ENCODE data around the gene AMMECR1L.
"Not testable (repeated sequence)": the region's sequence is repeated elsewhere in the genome, so short reads cannot be mapped to it uniquely, and the experiment has no call there.

AMMECR1L gene

GRCh38 chr2:127885780-127886592 is at the start of gene AMMECR1L:
TSS of gene AMMECR1L (minus strand) at chr2:127885956. CDS start at chr2:127874234, 11,722 bp downstream.
- peak; percentile 88 for DNase-seq

- DNase-seq: no peak
These were observed 49.6 kb upstream of the AMMECR1L start for GRCh38 chr2:127935337-127935736.

DNA sequence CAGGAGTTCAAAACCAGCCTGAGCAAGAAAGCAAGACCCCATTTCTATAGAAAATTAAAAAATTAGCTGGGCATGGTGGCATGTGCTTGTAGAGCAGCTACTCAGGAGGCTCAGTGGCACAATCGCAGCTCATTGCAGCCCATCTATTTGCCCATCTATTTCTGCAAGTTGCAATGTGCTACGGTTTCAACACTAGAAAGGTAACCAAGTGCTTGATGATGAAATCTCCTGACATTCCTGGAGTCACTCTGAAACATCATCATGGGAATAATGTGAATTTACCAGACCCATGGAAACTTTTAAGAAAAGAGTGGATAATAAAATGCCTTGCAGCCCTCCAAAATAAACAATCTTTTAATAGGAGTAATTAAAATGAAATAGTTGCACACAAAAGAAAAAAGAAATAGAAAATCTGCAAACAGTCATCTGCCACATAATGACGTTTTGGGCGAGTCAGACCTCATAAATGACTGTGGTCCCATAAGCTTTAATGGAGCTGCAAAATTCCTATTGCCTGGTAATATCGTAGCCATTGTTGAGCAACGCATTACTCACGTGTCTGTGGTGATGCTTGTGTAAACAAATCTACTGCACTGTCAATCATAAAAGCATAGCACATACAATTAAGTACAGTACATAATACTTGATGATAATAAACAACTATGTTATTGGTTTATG is 46.6 kb upstream of the AMMECR1L start:
- no peak for DNase-seq

- no peak for DNase-seq
These were observed 43.7 kb upstream of the AMMECR1L start for GRCh38 chr2:127929449-127929848.

DNA sequence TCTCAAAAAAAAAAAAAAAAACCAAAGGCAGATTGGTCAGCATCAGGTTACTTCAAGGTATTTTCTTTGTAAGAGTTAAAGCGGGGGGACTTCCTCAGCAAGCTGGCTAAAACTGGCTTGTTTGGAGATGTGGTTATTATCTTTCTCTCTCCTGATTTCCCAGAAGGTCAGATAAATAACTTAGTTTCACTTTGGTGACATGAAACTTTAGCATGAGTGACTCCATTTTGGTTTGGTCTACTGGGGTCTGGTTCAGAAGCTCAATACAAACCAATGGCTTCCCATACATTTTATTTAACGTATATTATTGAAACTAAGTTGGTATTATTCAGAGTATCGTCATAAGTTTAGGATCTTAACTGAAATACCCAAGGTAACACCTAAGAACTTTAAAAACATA is 41.6 kb upstream of the AMMECR1L start:
- no peak for DNase-seq

DNA sequence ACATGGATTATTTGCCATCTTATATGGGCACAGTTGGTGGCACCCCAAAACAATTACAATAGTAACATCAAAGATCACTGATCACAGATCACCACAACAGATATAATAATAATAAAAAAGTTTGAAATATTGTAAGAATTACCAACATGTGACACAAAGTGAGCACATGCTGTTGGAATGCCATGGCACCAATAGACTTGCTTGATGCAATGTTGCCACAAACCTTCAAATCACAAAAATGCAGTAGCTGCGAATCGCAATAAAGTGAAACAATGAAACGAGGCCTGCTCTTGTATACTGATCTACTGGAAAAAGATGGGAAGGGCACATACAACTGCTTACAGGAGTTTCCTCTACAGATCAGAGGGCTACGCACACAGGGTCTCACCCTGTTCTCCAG is 32.2 kb upstream of the AMMECR1L start:
- DNase-seq: no peak

DNA sequence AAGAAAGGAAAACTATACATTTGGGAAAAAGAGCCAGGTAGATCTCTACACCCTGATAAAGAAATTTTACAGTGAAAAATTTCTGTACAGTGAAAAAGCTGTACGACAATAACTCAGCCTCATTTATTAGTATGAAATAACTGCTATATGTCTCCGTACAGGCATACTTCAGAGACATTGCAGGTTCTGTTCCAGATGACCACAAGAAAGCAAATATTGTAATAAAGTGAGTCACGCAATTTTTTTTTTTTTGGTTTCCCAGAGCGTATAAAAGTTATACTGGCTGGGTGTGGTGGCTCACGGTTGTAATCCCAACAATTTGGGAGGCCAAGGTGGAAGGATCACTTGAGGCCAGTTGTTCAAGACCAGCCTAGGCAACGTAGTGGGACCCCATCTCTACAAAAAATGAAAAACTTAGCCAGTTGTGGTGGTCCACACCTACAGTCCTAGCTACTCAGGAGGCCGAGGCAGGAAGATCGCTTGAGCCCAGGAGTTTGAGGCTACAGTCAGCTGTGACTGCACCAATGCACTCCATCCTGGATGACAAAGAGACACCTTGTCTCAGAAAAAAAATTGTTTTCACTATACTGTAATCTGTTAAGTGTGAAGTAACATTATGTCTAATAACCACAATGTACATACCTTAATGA is 28.2 kb upstream of the AMMECR1L start:
- DNase-seq: no peak

DNA sequence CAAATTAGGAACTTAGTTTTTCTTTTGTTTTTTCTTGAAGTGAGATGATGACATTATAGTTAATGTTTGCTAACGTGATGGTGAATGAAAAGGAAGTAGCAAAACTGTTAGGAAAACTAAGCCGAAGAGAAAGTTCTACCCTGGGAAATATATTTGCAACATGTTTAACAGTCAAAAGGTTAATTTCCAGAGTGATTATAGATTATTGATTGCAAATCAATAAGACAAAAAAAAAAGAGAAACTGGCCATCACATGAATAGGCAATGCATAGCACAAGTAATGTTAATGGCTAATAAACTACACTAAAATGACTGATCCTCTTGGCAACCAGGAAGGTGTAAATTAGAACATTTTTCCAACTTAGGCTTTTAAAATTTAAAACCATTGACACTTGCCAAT is 26.0 kb upstream of the AMMECR1L start:
- no peak for DNase-seq

- no peak for DNase-seq
These were observed 24.7 kb upstream of the AMMECR1L start for GRCh38 chr2:127910415-127910814.

GRCh38 chr2:127909019-127909418 is 23.3 kb upstream of the AMMECR1L start:
- no peak for DNase-seq

DNA sequence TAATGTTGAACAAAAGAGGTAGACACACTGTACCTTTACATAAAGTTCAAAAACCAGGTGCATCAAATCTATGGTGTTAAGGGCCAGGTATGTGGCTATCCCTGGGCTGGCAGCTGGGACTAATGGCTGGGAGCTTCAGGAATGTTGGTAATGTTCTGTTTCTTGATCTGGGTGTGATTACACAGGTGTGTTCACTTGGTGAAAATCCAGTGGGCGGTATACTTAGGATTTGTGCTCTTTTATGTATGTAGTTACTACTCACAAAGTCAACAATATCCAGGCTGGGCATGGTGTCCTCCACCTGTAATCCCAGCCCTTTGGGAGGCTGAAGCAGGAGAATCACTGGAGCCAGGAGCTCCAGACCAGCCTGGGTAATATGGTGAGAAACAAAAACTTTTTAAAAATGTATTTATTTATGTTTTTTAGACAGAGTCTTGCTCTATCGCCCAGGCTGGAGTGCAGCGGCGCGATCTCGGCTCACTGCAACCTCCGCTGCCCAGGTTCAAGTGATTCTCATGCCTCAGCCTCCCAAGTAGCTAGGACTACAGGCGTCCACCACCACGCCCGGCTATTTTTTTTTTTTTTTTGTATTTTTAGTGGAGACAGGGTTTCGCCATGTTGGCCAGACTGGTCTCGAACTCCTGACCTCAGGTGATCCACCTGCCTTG is 22.1 kb upstream of the AMMECR1L start:
- not testable (repeated sequence) for DNase-seq

- no peak for DNase-seq
These were observed 20.6 kb upstream of the AMMECR1L start for GRCh38 chr2:127906206-127906926.

- no peak for DNase-seq
These were observed 15.7 kb upstream of the AMMECR1L start for GRCh38 chr2:127901339-127902056.

GRCh38 chr2:127897531-127898211 is 11.9 kb upstream of the AMMECR1L start:
- no peak for DNase-seq

DNA sequence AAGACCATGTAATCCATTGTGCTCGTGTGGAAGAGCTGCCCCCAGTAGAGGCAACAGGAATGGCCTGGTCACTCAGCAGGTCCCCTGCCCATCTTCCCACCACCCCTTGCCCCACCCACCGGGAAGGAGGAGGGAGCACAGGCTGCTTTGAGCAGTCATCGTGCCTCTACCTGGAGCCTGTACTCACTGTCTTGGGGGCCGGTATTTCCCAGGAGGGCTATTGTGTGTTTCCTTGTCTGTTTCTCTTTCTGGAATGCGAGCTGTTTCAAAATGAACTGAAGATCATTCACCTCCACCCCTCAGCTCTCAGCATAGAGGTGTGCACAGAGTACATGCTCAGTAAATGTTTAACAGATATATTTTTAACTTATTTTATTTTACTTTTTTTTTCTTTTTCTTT is 7.7 kb upstream of the AMMECR1L start:
- DNase-seq: no peak

DNA sequence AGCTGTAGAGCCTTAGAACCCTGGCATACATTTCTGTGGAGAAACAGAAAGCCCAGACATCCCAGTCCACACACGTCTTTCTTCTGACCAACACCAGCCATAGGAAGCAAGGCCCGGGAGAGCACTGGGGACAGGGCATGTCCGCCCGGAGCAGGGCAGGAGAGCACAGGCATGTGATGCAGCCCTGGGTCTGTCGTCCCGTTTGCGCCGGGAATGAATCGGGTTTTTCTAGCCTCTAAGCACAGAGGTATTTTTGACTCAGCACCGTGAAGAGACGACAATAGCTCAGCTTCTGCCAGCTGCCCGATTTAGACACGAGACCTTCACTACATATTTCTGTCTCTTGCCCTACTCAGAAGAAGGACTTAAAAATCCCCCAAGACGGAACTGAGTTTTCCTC is 7.3 kb upstream of the AMMECR1L start:
- no peak for DNase-seq

GRCh38 chr2:127891811-127892210 is 6.1 kb upstream of the AMMECR1L start:
- no peak for DNase-seq

DNA sequence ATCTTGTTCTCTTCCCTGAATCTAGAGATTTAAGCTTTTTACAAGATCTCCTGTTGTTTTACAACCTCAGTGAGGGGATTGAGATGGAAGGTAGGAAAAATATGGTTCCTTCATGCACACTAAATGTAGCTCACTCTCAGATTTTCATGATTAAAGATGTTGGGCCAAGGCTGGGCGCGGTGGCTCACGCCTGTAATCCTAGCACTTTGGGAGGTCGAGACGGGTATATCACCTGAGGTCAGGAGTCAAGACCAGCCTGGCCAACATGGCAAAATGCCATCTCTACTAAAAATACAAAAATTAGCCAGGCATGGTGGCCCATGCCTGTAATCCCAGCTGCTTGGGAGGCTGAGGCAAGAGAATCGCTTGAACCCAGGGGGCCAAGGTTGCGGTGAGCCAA is 5.0 kb upstream of the AMMECR1L start:
- DNase-seq: not testable (repeated sequence)

DNA sequence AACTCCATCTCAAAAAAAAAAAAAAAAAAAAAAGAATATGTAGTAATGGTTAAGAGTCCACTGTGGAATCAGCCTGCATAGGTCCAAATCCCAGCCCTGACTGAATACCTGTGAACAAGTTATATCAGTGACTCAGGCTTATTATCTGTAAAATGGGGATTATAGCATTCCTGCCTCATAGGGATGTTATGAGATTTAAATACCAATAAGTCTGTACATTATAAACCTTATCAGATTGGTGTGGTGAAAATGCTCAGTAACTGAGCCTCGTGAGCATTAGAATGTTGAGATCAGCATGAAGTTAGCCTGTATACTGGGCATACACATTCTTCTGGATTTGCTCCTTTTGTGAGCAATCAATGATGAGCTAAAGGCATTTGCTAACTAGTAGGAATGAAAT is 3.0 kb upstream of the AMMECR1L start:
- DNase-seq: no peak

DNA sequence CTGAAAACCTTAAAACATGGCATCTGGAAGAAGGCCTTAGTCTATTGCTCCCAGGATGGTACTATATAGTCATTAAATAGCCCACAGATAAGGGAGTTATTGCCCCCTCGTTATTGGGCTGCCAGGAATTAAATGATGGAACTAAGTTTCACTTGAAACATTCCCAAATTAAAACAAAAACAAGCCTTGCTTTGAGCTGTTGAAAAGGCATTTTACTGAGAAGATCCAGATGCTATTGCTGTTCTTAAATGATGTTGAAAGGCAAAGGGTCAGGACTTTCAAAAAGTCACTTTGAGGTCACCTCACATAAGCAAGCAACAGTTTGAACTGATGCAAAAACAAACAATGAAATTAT is 2.0 kb upstream of the AMMECR1L start:
- DNase-seq: no peak

DNA sequence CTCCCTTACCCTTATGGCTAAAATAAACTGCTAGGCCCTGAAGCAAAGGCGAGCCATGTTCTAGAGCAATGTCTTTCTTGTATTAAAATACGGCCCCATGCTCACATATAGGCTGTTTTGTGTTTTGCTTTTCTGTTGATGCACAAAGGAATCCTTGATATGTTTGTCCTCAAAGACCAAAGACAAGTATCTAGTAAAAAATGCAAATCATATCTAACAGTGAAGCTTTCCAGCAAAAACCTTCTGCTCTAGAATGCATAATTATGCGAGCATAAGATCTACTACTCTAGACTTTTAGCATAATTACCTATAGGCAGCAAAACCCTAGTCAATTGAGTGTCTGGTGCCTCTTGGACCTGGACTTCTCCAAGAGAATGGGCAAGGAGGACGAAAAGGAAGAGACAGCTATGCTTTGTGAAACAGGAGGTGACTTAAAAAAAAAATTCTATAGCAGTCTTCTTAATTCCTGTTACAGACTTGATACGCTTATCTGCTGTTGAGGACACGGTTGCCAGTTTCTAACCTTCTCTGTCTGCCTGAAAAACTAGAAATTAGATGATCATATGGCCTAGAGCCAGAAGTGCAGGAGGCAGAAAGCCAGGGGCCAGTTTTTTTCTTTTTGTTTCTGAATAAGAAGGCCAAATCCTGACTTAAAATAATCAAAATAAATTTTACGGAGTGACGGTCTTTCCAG is 1.5 kb upstream of the AMMECR1L start:
- DNase-seq: no peak

Data from CD4-positive, alpha-beta T cell treated with Interleukin-10 for 1 hour (primary cell).